Mucosa of gallbladder (tissue), 1 donor: ENCODE data around the gene CPVL. TPM values are rescaled to one million over a fixed set of nuclear protein-coding genes. Genes with fewer than 3 reads are reported as not detected.

ENCODE experiments used
- DNase-seq: peaks from one replicate; pipeline ENCODE4 v3.0.0-alpha.2; 2020; ENCODE audit warnings: low spot score
- total RNA-seq: library from RNA; stranded (reverse); gene quantifications from one replicate; pipeline ENCODE4 v1.2.1, GENCODE V29; 2021
- donor health status: DM: no; HTN: no; CAD: no.

CPVL gene
- total RNA-seq, 1 donor from 2014 or later, result 22.6 TPM

DNA sequence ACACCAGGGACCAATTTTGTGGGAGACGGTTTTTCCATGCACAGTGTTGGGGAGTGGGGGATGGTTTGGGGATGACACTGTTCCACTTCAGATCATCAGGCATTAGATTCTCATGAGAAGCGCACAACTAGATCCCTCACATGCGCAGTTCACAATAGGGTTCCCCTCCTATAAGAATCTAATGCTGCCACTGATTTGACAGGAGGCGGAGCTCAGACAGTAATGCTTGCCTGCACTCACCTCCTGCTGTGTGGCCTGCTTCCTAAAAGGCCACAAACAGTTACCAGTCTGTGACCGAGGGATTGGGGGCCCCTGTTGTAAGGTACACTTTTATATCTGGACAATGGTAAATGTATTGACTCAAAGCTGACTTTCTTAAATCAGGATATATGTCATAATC lies 142.6 kb downstream of the CPVL start:
- DNase-seq, result no peak

DNA sequence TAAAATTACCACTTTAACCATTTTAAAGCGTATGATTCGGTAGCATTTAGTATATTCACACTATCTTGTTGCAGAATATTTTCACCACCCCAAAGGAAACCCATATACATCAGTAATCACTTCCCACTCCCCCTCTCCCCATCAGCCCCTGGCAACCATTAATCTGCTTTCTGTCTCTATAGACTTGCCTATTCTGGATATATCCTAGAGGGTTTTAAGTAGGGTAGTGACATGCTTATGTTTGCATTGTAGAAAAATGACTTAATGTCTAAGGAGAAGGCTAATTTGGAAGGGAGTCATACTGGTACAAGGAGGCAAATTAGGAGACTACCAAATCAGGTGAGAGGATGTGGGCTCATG lies 145.6 kb downstream of the CPVL start:
- no peak for DNase-seq

DNA sequence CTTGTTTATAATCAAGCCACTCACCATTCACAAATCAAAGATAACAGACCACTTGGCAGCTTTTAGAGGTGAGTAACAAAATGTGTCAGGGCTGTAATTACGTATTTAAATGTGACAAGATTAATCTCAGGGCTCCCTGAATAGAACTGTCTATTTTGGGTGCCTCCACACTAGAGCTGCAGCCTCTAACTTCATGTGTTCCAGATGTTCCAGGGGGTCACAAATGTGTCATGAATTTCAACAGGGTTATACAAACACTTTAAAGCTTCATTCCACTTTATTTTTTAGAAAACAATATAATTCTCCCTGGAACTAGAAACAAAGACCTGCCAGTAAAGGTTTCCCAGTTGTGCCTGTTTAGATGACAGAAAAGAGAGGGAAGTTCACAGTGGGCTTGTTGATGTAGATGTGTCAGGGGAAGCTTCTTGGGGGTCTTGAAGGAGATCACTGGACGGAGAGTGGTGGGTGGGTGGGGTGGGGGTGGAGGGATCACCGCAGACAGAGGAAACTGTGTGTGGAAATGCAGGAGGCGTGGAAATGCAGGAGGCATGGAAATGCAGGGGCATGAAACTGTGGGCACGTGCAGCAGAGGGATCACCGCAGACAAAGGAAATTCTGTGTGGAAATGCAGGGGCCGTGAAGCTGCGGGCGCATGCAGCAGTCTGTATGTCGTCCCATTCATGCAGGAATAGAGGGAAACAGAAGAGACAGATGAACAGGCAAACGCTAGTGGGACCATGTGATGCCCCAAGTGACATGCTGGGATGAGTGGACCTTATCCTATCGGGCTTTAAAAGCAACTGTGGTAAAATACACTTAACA lies 146.2 kb downstream of the CPVL start:
- no peak for DNase-seq

DNA sequence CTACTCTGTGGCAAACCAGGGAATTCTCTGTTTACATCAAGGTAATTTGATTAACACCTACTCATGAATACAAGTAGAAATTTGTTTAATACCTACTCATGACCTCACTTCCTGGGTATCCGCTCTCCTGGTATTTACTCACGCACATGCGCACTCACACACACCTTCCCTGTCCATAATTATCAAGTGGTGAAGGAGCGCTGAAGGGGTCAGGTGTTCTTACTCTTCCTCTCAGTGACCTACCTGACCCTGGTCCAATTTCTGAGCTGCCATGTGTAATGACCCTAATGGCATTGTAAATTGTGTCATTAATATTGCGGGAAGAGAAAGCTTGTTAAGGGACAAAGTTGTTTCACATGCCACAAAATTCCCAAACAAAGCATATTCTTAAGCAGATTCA lies 146.9 kb downstream of the CPVL start:
- DNase-seq, result no peak

DNA sequence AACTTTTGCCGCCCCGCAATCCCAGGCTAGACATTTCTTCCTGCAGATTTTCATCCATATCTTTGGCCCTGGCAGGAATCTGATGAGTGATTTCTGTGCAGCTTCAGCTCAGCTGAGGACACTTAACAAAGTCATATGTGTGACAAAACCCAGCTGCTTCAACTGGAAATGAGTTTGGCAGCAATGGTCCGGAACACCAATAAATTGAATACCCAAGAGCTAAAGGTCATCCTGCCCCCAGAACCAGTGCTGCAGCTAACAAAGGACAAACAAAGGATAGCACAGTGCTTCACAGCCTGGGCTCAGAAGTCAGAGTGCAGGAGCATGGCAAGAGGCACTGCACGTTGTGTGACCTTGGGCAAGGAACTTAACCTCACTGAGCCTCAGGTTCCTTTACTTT lies 148.2 kb downstream of the CPVL start:
- DNase-seq, result no peak

DNA sequence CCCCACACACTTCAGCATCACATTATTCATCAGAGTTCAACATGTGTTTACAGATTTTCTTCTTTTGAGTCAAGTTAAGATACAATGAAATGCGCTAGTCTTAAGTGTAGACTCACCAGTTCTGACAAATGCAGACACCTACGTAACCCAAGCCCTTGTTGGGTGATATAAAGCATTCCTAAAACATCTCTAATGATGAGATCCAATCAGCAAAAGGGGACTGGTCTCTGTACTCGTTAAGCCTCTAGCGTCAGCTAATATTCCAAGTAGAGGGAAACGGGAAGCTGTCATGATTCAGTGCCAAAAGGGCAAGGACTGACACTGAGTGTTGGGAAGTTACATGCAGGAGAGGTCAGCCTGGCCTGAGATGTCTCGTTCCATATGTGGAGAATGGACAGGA lies 149.5 kb downstream of the CPVL start:
- no peak for DNase-seq

DNA sequence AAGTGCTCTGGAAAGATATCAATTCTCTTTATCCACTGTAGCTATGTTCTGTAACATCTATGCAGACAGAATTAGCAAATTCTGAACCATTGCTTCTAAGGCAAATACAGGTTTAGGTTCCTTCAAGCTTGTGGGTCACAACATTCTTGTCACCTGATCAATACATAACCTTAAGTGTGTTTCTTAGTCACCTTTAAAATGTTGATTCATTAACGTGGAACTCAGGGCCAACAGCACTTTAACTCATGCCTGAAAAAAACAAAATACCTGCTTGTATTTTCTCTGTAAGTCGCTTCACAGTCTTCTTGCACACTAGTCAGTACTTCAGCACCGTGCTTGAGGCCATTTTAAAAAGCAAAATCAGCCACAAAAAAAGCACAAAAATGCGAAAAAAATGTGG lies 153.0 kb downstream of the CPVL start:
- DNase-seq, result no peak

DNA sequence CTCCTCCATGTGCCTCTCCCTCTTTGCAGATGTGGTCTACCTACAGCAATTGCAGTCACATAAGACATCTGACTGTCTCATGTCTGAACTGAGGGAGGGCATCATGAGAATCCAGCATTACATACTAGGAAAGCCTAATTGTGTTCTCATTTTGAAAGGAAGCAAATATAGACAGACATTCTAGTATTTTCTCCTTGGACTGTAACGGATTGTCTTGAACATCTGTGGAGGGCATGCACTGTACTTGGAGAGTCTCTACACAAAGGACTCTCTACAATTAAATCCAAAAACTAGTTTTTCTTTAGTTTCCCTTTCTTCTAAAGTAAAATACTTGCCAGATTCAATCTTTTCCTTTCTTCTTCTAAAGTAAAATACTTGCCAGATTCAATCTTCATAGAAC lies 153.5 kb downstream of the CPVL start:
- no peak for DNase-seq

DNA sequence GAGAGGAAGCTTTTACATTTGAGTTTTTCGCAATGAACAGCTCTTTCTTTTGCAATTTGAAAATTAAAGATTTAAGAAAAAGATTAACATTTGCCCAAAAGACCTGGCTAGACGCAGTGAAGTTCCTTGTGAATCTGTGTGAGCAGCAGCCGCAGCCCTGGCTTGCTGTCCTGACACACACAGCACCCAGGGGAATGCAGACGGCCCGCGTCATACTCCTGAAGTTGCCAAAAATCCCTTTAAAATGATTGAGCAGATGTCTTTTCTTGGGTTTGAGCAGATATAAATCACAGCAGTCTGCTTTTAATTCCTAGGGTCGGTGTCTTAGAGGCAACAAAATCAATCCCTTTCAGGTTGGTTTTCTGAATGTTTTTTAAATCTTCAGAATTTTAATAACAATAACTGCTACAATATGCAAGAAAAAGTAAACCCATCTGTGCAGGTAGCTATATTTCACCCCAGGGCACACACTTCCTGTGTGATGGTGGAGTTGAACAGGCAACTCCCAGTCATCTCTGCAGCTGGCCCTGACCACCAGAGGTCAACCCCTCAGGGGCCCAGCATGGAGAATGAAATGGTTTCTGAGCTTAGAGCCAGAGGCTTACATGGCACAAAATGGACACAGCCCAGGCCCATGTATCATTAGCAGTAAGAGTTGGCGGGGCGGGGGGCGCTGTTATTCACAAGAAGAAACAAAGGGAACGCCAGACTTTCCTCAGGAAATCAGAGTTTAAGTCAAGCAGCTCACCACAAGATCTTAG lies 156.0 kb downstream of the CPVL start:
- DNase-seq, result no peak

DNA sequence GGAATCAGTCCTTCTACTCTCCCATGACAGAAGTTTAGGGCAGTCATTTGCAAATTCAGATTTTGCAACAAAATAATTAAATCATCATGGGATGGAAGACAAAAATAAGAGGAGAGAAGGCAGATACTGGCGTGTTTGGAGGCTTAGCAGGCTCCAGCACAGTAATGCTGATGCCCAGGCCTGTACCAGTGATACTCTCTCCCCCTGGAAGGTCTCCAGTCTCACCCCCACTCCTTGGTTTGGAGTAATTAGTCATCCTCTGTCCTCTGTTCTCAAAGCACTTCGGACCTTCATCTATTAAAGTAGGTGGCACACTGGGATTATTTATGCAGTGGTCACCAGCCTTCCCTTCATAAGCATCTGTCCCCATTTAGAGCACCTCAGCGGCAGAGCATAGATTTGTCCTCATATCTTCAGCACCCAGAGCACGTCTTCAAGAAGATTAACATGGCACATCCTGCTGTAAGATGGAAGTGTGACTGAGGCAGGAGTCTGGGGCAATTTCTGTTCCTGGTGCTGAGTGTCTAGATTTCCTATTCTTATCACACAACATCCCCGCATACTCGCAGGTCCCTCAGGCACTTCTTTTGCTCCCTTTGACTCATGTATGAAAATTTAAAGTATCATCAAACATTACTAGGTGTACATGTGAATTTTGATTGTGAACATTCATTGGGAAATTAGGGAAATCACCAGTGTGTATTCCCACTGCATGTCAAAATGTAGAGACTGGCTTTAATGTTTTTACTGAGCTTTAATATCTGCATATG lies 156.9 kb downstream of the CPVL start:
- no peak for DNase-seq

DNA sequence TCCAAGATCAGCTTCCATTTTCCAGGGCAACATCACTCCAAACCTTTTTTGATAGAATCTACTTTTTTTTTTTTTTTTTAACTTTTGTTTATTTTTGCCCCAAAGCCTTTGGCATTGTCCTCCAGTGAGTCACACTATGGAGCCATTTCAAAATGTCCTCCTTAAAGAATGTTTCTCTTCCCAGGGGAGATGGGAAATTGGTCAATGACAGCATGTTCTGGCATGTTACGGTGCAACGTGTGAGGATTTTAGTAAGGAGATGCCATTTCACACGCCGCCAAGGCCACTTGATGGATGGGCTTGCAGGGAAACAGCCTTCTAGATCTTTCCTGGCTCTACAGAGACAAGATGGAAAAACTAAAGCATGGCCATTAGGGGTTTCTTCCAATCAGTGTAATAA lies 157.5 kb downstream of the CPVL start:
- DNase-seq, result no peak

DNA sequence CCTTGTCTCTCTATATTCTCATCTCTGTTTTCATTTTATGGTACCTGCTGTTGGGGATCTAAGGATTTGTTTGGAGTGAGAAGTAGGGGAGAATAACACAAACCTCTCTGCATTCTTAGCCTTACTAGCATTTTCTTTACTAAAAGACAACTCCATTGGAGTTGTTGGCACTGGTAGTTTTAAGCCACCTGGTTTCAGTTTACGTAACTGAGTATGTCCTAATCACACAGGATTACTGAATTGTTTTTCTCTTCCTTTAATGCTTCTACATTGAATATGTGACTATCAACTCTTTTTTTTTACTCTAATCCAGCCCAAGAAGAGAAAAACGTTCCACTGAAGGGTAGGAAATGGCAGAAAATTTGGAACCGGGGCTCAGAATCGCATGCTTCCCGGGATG lies 158.2 kb downstream of the CPVL start:
- DNase-seq, result no peak

DNA sequence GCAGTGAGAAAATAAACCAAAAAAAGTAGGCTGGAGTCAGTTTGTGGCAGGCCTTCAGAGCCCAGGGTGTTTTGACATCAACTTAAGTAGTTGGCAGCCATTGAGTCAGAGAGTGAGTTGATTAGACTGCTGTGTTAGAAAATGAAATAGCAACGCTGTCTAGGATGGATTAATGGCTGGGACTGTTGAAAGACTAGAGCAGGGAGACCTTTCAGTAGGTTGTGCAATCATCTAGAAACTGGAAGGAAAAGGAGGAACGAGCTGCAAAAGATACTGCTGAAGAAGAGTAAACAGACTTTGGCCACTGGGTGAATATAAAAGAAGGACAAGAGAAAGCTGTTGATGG lies 159.6 kb downstream of the CPVL start:
- no peak for DNase-seq

DNA sequence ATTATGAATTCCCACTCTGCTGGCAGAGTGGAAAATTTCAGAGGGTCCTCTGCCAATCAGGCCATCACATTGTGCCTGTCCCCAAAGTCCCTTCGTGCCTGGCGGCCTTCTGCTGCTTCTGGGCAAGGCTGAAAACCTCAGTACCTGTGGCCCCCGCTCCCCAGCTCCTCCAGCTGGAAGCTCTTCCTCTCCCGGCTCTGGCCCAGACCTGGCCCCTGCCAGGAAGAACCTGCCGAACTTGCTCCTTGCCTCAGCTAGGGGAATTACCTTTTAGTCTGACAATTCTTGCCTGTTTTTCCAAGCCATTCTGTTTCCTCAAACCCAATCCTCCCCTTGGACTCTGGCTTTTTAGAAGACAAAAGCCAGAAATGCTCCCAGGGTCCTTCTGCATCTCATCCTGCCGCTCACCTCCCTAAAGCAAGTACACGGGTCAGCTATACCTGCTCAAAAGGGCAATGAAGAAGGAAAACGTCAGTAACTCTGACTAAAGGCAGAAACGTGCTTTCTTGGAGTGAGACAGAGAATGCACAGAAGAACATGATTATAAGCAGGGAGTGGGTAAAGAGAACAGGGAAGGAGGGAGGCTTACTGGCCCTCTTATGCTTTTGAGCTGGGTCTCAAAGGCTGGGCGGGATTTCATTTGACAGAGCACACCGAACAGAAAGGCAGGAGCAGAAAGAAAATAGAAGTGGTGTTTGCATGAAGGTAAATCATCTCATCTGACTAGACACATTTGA lies 160.1 kb downstream of the CPVL start:
- no peak for DNase-seq

DNA sequence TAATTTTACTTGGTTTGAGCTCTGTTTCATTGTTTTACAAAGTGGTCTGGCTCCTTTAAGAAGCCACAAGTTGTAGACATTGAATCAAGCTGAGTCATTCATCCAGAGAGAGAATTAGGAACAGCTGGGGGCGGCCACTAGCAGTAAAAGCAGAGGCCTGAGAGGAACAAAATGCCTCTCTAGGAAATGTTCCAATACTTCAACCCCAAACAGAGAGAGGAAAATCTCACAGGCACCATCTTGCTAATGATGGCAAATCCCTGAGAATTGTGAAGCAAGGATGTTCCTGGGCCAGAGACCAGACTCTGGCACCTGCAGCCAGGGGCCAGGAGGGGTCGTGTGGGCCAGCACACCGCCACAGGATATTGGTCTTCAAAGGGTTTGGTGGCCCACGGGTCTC lies 161.7 kb downstream of the CPVL start:
- peak; percentile 26 for DNase-seq

DNA sequence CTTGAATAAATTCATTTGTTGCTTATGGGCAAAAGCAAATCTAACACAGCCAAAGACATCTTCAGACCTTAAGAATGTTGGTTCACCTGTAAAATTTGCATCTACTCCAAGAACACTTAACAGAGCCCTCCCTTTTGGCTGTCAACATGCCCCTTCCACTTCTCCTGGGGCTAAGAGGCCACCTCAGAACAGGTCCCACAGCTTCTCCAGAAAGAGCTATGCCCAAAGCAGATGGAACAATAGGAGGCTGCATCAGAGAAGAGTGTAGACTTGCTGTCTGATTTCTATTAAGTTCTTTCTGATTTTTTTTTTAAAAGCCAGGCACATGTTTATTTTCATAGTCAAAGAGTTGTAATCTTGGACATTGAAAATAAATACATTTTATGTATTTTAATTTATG lies 162.1 kb downstream of the CPVL start:
- DNase-seq, result no peak

DNA sequence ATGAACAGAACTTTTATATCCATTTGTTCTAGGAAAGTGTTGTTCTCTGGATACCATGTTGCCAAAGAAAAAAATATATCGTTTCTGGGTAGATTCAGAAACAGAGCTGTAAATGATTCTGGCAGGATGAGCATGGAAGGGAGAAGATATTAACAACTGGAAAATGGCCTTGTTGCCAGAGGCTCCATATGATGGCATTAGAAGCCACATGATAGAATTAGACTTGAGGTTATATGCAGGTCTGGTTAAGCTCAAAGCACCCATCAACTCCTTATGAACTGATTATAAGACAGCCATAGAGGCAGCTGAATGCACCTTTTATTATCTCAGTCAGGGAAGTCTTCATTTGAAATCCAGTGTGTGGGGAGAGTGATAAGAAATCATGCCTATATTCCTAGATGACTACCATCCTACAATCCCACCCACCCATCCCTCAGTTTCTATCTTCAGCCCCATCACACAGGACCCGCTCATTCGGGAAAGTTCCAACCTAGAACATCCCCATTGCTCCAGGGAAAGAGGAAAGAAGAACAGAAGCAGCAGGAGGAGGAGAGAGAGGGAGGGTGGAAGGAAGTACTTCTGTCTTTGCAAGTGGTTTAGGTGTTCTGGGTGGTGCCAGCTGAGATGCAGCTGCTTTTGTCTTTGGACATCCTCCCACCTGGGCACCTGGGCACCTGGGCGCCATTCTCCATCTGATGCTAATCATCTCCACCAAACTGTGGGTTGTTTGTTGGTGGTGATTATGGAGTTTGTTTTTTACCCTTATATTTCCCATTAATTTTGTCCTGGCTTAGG lies 162.7 kb downstream of the CPVL start:
- no peak for DNase-seq

DNA sequence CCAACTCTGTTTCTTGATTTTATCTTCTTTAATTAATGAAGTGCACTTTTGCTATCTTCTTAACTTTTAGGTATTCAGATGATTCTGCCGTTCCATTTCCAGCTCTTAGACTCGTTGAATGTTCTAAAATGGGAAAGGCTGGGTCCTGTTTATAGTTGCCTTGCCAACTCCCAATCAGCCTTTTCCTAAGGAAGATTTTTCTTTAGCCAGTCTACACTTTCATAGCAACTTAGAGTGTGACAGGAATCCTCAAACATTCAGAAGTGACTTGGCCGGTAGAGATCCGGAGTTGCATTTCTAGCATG lies 165.2 kb downstream of the CPVL start:
- no peak for DNase-seq

DNA sequence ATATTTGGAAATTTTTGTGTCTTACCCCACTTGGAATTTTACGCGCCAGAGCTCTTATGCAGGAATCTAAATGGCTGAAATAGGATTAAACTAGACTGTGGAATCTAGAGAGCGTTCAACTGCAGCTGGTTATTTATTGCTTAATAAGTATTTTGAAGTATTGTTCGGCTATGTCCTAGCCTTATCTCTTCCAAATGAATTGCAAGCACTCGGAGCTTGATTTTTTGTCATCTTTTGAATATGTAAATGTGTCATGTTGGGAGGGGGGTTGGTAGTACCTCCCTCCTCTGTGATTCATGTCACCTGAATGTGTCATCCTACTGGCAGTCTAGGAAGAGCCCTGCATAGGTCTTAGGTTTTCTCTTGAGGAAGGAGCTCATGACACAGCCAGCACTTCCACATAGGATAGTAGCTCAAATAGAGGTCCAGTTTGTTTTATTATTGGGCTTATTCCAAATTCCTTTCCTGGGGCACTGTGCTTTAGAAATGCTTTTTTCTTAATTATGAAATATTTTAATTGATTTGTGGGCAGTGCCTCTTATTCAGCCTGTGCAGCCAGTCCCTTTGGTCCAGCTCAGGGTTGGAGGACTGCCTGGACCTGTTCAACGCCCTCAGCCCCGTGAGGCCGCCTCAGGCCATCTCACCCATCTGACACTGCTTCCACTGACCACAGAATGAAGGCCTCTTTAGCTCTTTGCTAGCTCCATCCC lies 165.7 kb downstream of the CPVL start:
- no peak for DNase-seq

DNA sequence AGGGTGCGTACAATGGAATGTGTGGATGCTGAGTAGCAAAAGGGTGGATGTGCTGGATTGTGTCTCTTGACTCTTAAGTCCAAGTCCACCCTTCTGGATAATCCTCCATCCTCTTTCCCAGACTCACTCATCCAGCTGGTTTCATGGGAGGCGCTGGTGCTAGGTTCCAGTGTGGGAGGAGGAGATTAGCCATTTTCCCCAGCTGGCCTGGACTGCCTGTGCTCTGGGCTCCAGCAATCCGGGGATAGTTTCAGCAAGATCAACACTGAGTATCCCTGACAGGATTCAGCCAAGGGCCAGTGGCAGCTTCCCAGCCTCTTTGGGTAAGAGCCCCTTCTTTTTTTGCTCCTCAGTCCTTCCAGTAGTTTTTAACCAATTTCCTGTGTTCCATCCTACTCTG lies 166.6 kb downstream of the CPVL start:
- no peak for DNase-seq

DNA sequence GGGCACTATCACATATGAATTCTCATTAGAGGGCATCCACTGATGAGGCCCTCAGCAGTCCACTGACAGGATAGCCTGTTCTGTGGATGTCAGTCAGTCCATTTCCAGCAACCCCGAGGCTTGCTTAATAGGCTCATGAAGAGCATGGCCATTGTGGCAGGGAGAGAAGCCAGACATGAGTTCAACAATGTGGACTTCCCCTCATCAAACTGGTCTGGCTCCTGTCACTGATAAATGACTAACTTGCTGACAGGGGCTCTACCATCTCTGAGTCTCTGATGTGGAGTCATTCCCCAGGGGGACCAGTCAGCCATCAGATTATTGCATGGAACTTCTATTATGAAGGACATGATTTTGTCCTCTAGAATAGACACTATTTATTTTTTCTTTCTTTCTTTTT lies 168.5 kb downstream of the CPVL start:
- DNase-seq, result no peak
